ENCODE data around the gene CHMP4B.

The CHMP4B gene

GRCh38 chr20:33829636-33830035 is 18.5 kb downstream of the CHMP4B start:
- no peak overlapping the region for H3K4me3 ChIP-seq (ENCODE audit: low read depth, low read length)
- DNase-seq (ENCODE audit: low read depth): no peak
- TF ChIP-seq CTCF (IDR thresholded peaks at IDR 0.05; ENCODE audit: low read depth, low read length, missing control alignments): no peak

GRCh38 chr20:33830371-33830770 is 19.2 kb downstream of the CHMP4B start:
- no peak for DNase-seq (ENCODE audit: low read depth)
- no peak overlapping the region for H3K4me3 ChIP-seq (ENCODE audit: low read depth, low read length)
- TF ChIP-seq CTCF (IDR thresholded peaks at IDR 0.05; ENCODE audit: low read depth, low read length, missing control alignments): no peak

DNA sequence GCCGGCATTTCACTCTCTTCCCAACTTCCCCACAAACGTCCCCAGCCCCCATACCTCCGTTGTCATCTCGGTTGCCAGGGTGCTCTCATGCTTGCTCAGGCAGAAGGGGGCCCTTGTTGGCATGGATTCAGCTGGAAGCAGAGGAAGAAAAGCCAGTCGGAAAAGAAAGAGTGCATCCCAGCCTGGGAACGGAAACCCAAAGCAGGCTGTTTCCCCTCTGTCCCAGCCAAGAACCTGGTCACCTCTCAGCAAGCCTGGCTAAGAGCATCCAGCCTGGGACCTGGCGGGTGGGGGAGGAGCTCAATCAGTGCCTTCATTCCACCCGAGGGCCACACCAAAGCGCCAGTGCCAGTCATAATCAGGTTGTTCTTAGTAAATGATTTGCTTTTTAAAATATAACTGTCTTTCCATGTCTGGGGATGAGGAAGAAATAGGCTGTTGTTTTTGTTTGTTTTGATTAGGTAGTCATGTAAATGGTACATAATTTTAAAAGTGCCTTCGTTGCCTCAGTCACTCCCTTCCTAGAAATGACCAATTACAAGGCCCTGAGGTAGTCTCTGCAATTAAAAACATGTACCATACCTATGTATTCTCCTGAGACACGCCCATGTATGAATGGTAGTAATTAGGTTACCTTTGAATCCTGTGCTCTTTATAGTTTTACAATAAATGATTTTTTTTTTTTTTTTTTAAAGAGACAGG is 21.1 kb downstream of the CHMP4B start:
- no peak for TF ChIP-seq CTCF (IDR thresholded peaks at IDR 0.05; ENCODE audit: low read depth, low read length, missing control alignments)
- no peak for DNase-seq (ENCODE audit: low read depth)
- no peak overlapping the region for H3K4me3 ChIP-seq (ENCODE audit: low read depth, low read length)

GRCh38 chr20:33833333-33833732 is 22.2 kb downstream of the CHMP4B start:
- no peak for TF ChIP-seq CTCF (IDR thresholded peaks at IDR 0.05; ENCODE audit: low read depth, low read length, missing control alignments)
- no peak overlapping the region for H3K4me3 ChIP-seq (ENCODE audit: low read depth, low read length)
- DNase-seq (ENCODE audit: low read depth): no peak

DNA sequence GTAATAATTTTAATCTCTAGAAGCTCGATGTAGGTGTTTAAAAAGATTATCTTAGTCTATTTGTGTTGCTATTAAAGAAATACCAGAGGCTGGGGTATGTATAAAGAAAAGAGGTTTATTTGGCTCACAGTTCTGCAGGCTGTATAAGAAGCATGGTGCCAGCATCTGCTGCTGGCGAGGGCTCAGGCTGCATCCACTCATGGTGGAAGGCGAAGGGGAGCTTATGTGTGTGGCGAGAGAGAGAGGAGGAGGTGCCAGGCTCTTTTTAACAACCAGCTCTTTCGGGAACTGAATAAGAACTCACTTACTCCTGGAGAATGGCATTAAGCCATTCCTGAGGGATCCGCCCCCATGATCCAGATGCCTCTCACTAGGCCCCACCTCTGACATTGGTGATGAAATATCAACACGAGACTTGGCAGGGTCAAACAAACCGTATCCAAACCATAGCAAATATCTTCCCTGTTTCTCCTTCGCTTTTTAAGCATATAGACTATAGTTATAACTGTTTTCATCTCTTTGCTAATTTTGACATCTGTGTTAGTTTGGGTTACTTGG is 24.5 kb downstream of the CHMP4B start:
- H3K4me3 ChIP-seq (ENCODE audit: low read depth, low read length): no peak overlapping the region
- TF ChIP-seq CTCF (IDR thresholded peaks at IDR 0.05; ENCODE audit: low read depth, low read length, missing control alignments): no peak
- no peak for DNase-seq (ENCODE audit: low read depth)

DNA sequence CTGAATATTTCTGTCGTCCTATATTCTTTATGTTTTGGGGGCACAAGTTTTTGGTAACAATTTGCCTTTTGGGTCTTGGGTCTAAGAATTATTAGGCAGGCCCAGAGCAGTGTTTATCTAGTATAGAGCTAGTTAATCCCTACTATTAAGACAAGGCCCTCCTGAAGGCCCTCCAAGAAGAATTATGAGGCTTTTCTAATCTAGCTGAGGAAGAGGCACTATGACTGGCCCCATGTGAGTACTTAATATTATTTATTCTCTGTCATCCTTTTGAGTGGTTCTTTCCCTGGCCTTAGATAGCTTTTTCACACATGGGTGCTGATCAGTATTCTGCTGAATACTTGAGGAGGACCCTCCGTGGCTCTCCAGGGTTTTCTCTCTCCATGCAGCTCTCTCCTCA is 25.1 kb downstream of the CHMP4B start:
- no peak for DNase-seq (ENCODE audit: low read depth)
- no peak overlapping the region for H3K4me3 ChIP-seq (ENCODE audit: low read depth, low read length)
- TF ChIP-seq CTCF (IDR thresholded peaks at IDR 0.05; ENCODE audit: low read depth, low read length, missing control alignments): no peak

Measured in GM12864 (cell line).